NCI-H1436 (cell line): ENCODE results near the gene SCN5A.

Source experiments
- DNase-seq: peaks from one replicate; lab custom pipeline; 2025; lab: John Stamatoyannopoulos, UW

The SCN5A gene

GRCh38 chr3:38649500-38650247 lies at the start of gene SCN5A:
TSS of gene SCN5A (minus strand) at chr3:38649687. CDS start at chr3:38633307, 16,380 bp downstream.
- peak; percentile 29 for DNase-seq

GRCh38 chr3:38698760-38699159 lies 49.3 kb upstream of the SCN5A start:
- DNase-seq: no peak

- no peak for DNase-seq
These were observed 48.6 kb upstream of the SCN5A start for GRCh38 chr3:38698061-38698460.

GRCh38 chr3:38696034-38696433 lies 46.5 kb upstream of the SCN5A start:
- no peak for DNase-seq

GRCh38 chr3:38690185-38690584 lies 40.7 kb upstream of the SCN5A start:
- no peak for DNase-seq

- no peak for DNase-seq
These were observed 40.3 kb upstream of the SCN5A start for GRCh38 chr3:38689774-38690173.

- no peak for DNase-seq
These were observed 39.9 kb upstream of the SCN5A start for GRCh38 chr3:38689346-38689745.

GRCh38 chr3:38687321-38687720 lies 37.8 kb upstream of the SCN5A start:
- DNase-seq: no peak

- no peak for DNase-seq
These were observed 35.1 kb upstream of the SCN5A start for GRCh38 chr3:38684546-38684945.

GRCh38 chr3:38669668-38670067 lies 20.2 kb upstream of the SCN5A start:
- no peak for DNase-seq

GRCh38 chr3:38662544-38662943 lies 13.1 kb upstream of the SCN5A start:
- DNase-seq: no peak

- DNase-seq: no peak
These were observed 9.4 kb upstream of the SCN5A start for GRCh38 chr3:38658841-38659240.

GRCh38 chr3:38657369-38657768 lies 7.9 kb upstream of the SCN5A start:
- DNase-seq: no peak

GRCh38 chr3:38655708-38656300 lies 6.3 kb upstream of the SCN5A start:
- DNase-seq: peak; percentile 6

GRCh38 chr3:38653685-38654537 lies 4.4 kb upstream of the SCN5A start:
- DNase-seq: no peak

GRCh38 chr3:38652934-38653333 lies 3.4 kb upstream of the SCN5A start:
- no peak for DNase-seq

GRCh38 chr3:38651153-38651789 lies 1.8 kb upstream of the SCN5A start:
- DNase-seq: no peak

GRCh38 chr3:38650248-38650951 lies 913 bp upstream of the SCN5A start:
- no peak for DNase-seq

- DNase-seq: no peak
These were observed 608 bp downstream of the SCN5A start for GRCh38 chr3:38648659-38649499.

- DNase-seq: no peak
These were observed 1.3 kb downstream of the SCN5A start for GRCh38 chr3:38648024-38648658.
